Brain microvascular endothelial cell (primary cell): ENCODE measurements around the gene SDR9C7.
"Not testable (repeated sequence)": the region's sequence is repeated elsewhere in the genome, so short reads cannot be mapped to it uniquely, and the experiment has no call there.

Source experiments
- DNase-seq: peaks from one replicate; pipeline ENCODE4 v3.0.0-alpha.2; 2020
- H3K27ac ChIP-seq: fragments of 250-450 bp; sonication (Bioruptor Pico); 2 replicates; pipeline ENCODE4 v1.5.1; 2020; ENCODE audit warnings: mild to moderate bottlenecking, moderate library complexity
- H3K27me3 ChIP-seq: fragments of 250-450 bp; sonication (Bioruptor Pico); replicated peaks from 2 replicates; pipeline ENCODE4 v1.5.1; 2020; ENCODE audit warnings: mild to moderate bottlenecking
- H3K36me3 ChIP-seq: fragments of 250-450 bp; sonication (Bioruptor Pico); replicated peaks from 2 replicates; pipeline ENCODE4 v1.5.1; 2020; ENCODE audit warnings: mild to moderate bottlenecking
- H3K4me3 ChIP-seq: 2 replicates; pipeline ENCODE4 v1.5.1; 2011; ENCODE audit warnings: low read depth, mild to moderate bottlenecking, control low read depth, low read length, moderate library complexity
- in situ Hi-C: cut with HindIII; loops from 2 replicates; pipeline ENCODE4 v1.10.0; 2017; ENCODE audit warnings: low sequenced_read_pairs, low pct_ligation_motif_present
- TF ChIP-seq, protein P1 (sequence below): IDR thresholded peaks from 2 replicates; pipeline ENCODE4 v1.5.1; 2011; ENCODE audit warnings: low read depth, mild to moderate bottlenecking, moderate library complexity, low read length, control low read depth, inconsistent platforms; ENCODE audit errors: missing control alignments

Gene SDR9C7

DNA sequence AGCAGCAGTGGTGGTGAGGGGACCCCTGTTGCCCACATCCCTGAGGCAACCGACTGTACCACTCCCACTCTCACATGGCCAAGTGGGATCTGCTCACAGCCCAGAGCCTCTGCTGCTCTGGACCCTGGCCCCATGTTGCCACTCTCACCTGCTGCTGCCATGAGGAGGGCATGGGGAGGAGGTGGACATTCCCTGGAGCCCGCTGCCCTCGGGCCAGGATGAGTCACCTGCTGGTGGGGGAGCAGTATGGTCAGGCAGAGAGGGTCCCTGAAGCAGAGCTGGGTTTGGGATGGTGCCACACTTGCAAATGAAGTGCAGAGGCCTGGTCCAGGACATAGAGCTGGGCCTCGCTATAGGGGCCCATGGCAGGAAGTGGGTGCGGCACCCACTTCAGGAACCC, 26.1 kb downstream of the SDR9C7 start:
- TF ChIP-seq, protein P1, sequence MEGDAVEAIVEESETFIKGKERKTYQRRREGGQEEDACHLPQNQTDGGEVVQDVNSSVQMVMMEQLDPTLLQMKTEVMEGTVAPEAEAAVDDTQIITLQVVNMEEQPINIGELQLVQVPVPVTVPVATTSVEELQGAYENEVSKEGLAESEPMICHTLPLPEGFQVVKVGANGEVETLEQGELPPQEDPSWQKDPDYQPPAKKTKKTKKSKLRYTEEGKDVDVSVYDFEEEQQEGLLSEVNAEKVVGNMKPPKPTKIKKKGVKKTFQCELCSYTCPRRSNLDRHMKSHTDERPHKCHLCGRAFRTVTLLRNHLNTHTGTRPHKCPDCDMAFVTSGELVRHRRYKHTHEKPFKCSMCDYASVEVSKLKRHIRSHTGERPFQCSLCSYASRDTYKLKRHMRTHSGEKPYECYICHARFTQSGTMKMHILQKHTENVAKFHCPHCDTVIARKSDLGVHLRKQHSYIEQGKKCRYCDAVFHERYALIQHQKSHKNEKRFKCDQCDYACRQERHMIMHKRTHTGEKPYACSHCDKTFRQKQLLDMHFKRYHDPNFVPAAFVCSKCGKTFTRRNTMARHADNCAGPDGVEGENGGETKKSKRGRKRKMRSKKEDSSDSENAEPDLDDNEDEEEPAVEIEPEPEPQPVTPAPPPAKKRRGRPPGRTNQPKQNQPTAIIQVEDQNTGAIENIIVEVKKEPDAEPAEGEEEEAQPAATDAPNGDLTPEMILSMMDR: no peak
- in situ Hi-C loops: no loop called here
- H3K27me3 ChIP-seq: no peaks in the 10 kb centered on the region
- no peaks in the 10 kb centered on the region for H3K36me3 ChIP-seq
- no peak overlapping the region for H3K27ac ChIP-seq
- H3K4me3 ChIP-seq: no peak overlapping the region
- DNase-seq: no peak

DNA sequence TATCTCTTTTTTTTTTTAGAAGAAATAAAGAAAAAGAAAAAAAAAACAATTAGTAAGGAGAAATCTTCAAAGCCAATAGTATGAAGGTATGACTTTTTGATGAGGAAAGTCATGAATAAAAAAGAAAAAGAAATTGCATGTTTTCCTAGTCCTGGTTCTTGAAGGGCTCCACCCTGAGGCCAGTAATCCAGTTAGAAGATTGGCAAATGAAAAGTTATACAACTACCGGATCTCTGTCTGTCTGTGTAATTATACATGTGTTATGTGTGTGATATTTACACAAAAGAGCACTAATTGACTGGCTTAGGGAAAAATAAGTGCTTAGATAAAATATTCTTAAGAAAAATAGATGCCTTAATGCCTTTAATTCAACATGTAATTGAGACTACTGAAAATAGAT, 28.4 kb downstream of the SDR9C7 start:
- no peak for DNase-seq
- TF ChIP-seq, protein P1: no peak
- in situ Hi-C loops: no loop called here
- Histone ChIP-seq H3K27ac (no peak overlapping the region), H3K36me3 (no peaks in the 10 kb centered on the region), H3K27me3 (no peaks in the 10 kb centered on the region), H3K4me3 (no peak overlapping the region)

DNA sequence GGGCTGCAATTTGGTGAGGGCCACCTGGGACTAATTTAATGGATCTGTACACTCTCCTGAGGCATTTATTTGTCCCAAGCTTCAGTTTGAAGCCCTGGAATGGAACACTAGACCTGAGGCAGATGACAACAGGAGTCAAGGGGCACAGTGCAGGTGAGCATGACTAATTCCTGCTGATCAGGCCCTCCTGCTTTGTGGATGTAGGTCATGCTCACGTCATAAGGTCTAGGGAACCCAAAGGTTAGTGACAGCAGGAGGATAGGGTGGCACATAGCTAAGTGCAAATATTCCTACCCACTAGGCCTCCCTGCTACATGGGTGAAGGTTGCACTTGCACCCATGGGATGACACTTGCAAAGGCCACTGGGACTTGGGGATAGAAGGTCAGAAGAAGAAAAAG, 30.8 kb downstream of the SDR9C7 start:
- Histone ChIP-seq H3K27ac (no peak overlapping the region), H3K36me3 (no peaks in the 10 kb centered on the region), H3K27me3 (no peaks in the 10 kb centered on the region), H3K4me3 (no peak overlapping the region)
- TF ChIP-seq, protein P1: no peak
- in situ Hi-C loops: no loop called here
- DNase-seq: no peak

DNA sequence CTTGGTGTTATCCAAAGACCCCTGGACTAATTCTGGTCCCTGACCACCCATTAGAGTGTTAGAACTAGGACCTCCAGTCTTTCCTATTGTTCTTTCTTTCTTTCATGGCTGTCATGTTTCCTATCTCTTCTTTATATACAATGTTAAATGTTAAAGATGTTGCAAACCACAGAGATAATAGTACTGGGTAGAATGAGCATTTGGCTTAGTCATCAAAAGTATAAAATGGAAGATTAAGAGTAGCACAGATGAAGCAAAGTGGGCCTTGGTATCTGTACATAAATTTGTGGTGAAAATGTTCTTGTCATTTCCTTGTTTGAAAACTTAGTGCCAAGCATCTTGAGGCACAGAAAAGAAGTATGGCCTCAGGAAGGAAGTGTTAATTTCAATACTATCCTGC, 32.9 kb downstream of the SDR9C7 start:
- H3K27me3 ChIP-seq, H3K27ac ChIP-seq, H3K36me3 ChIP-seq, H3K4me3 ChIP-seq, in situ Hi-C loops, DNase-seq: not testable (repeated sequence)

DNA sequence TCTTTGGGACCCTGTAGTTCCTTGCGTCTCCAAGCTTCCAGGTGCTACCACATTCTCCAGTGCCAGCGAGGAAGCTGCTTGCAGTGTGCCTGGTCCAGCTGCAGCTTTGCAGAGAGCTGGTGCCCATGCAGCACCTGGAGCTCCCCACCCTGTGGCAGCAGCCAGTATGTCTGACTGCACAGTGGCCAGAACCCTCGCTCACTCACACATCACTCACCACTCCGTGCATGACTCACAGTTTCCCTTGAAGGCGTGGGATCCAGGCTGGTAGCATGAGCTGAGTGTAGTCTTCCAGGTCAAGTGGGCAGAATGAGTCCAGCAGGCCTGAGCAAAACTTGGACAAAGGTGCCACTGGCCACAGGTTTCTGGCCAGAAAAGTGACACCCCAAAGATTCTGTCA, 33.6 kb downstream of the SDR9C7 start:
- in situ Hi-C loops: no loop called here
- TF ChIP-seq, protein P1: no peak
- Histone ChIP-seq H3K36me3 (no peaks in the 10 kb centered on the region), H3K4me3 (no peak overlapping the region), H3K27ac (no peak overlapping the region), H3K27me3 (no peaks in the 10 kb centered on the region)
- no peak for DNase-seq

DNA sequence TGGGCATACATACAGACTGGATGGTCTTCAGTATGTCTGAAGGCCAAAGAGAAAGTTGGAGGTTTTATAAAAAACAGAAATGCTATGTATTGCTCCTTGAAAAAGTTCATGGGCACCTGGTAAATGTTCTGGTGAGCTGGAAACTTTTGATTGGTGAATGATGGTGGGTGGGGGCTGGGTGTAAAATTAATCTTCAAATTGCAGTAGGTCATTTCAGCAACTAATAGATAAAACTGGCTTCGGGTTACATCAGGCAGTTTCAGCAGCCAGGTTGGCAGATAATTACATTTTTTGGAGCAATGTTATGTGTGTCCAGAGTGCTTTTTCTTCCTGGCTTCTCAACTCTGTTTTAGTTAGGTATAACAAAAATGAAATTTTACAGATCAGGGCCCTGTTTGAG, 35.3 kb downstream of the SDR9C7 start:
- in situ Hi-C loops: no loop called here
- DNase-seq: no peak
- H3K36me3 ChIP-seq: no peaks in the 10 kb centered on the region
- TF ChIP-seq, protein P1: no peak
- no peak overlapping the region for H3K27ac ChIP-seq
- no peaks in the 10 kb centered on the region for H3K27me3 ChIP-seq
- no peak overlapping the region for H3K4me3 ChIP-seq
